Vagina (tissue), 2 donors: Measurements from ENCODE around the gene SIPA1L3. TPM values are rescaled to one million over a fixed set of nuclear protein-coding genes. Genes with fewer than 3 reads are reported as not detected.

ENCODE experiments used
- DNase-seq, 2 donors: peaks; one replicate each; pipeline ENCODE4 v3.0.0-alpha.2; 2017; ENCODE audit errors: extremely low spot score in 2 of 2
- H3K27ac ChIP-seq: fragments of 200-600 bp; sonication (generic); one replicate; pipeline ENCODE4 v1.5.1; 2019
- H3K27me3 ChIP-seq: fragments of 200-600 bp; sonication (generic); one replicate; pipeline ENCODE4 v1.5.1; 2019
- H3K36me3 ChIP-seq, 2 donors: fragments of 200-600 bp; sonication (generic); one replicate each; pipeline ENCODE4 v1.5.1; 2017 to 2019
- H3K4me1 ChIP-seq: fragments of 200-600 bp; sonication (generic); one replicate; pipeline ENCODE4 v1.5.1; 2019
- H3K4me3 ChIP-seq, 2 donors: fragments of 200-600 bp; sonication (generic); 1 replicate in 1 of 2; 2 replicates in 1 of 2; pipeline ENCODE4 v1.5.1; 2016 to 2019
- H3K9me3 ChIP-seq: fragments of 200-600 bp; sonication (generic); one replicate; pipeline ENCODE4 v1.5.1; 2019
- CTCF ChIP-seq, 3 experiments: fragments of 450-650 bp in 2 of 3; fragments of 200-600 bp in 1 of 3; sonication (generic) in 1 of 3; IDR thresholded peaks; one replicate each; pipeline ENCODE4 v1.5.1; 2017 to 2019; ENCODE audit warnings: antibody characterized with exemption in 3 of 3, mild to moderate bottlenecking in 2 of 3, moderate library complexity in 2 of 3
- POLR2A ChIP-seq, 2 donors: fragments of 450-650 bp; IDR thresholded peaks; one replicate each; pipeline ENCODE4 v1.6.1; 2017; ENCODE audit warnings: antibody characterized with exemption in 2 of 2, mild to moderate bottlenecking in 2 of 2, moderate library complexity in 2 of 2
- POLR2AphosphoS5 ChIP-seq, 2 donors: sonication (generic); formaldehyde crosslinking; IDR thresholded peaks; one replicate each; pipeline ENCODE4 v1.9.0; 2017; ENCODE audit warnings: antibody characterized with exemption in 2 of 2, mild to moderate bottlenecking in 2 of 2, low read depth in 1 of 2; ENCODE audit not compliant: insufficient read depth in 1 of 2
- intact Hi-C: fragments of 100-400 bp; cut with DNase I; formaldehyde crosslinking; loops from one replicate; pipeline ENCODE4 v1.15.1; 2023
- total RNA-seq: library from RNA; depleted of rRNA; stranded (reverse); fragments of >200 nt; gene quantifications from one replicate; pipeline ENCODE4 v1.2.3, GENCODE V29; 2016

Gene SIPA1L3
- total RNA-seq, 1 donor from 2014 or later: 13.0 TPM

DNA sequence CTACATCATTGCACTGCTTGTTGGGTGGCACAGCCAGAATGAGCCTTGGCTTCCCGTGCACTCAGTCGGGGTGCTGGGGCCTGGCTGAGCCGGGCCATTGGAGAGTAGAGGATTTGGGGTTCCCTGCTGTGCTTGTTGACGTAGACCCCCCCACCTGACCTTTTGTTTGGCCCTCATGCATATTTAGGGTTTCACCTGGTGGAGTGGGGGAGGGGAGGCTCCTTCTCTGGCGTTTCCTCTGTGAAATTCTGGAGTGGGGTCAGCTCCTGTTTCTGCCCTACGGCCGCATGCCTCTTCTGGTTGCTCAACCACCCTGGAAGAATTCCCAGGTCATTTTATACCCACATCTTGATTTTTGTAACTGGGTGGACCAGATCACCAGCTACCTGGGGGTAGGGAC lies 82.8 kb downstream of the SIPA1L3 start:
- no peak for DNase-seq
- Histone ChIP-seq H3K36me3 (no peaks in the 10 kb centered on the region), H3K9me3 (no peaks in the 10 kb centered on the region), H3K4me3 (no peak overlapping the region), H3K4me1 (peaks cover 30% of the 10 kb centered on the region), H3K27me3 (no peaks in the 10 kb centered on the region), H3K27ac (no peak overlapping the region)
- intact Hi-C loops: no loop called here
- no peak for TF ChIP-seq POLR2AphosphoS5 (IDR thresholded peaks at IDR 0.05; ENCODE audit: insufficient read depth in 1 of 2, low read depth in 1 of 2)
- TF ChIP-seq CTCF (IDR thresholded peaks at IDR 0.05): no peak
- TF ChIP-seq POLR2A (IDR thresholded peaks at IDR 0.05): no peak

GRCh38 chr19:37990362-37990761 lies 83.4 kb downstream of the SIPA1L3 start:
- no peak for DNase-seq
- Histone ChIP-seq H3K27me3 (no peaks in the 10 kb centered on the region), H3K4me1 (peaks cover 30% of the 10 kb centered on the region), H3K9me3 (no peaks in the 10 kb centered on the region), H3K27ac (no peak overlapping the region), H3K36me3 (no peaks in the 10 kb centered on the region), H3K4me3 (no peak overlapping the region)
- intact Hi-C loops: no loop called here
- TF ChIP-seq POLR2A (IDR thresholded peaks at IDR 0.05): no peak
- TF ChIP-seq POLR2AphosphoS5 (IDR thresholded peaks at IDR 0.05; ENCODE audit: insufficient read depth in 1 of 2, low read depth in 1 of 2): no peak
- no peak for TF ChIP-seq CTCF (IDR thresholded peaks at IDR 0.05)

DNA sequence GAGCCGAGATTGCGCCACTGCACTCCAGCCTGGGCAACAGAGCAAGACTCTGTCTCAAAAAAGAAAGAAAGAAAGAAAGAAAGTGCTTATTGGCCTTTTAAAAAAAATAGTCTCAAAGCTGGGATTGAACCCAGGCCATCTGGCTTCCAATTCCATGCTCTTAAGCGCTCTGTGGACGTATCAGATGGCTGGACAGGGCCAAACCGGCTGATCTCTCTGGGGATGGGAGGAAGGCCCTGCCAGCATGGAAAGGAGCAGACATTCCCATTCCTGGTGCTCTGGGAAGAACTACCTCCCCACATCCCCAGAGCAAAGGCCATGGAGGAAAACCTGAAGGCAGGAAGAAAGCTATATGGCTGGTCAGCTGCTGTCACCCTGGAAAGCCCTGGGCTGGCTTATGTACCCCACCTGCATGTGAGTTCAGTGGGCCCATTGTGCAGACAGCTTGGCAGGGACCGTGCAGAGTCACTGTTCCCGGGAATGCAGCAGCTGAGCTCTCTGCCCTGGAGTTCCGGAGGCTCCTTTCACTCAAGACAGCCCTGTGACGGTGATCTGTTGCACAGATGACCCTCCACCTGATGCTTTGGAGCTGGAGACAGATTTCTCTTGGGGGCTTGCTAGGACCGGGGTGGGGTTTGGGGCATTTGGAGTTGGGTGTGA lies 84.3 kb downstream of the SIPA1L3 start:
- H3K36me3 ChIP-seq: no peaks in the 10 kb centered on the region
- peaks cover 30% of the 10 kb centered on the region for H3K4me1 ChIP-seq
- no peaks in the 10 kb centered on the region for H3K9me3 ChIP-seq
- peak overlapping the region; percentile 24 for H3K27ac ChIP-seq
- intact Hi-C loops: no loop called here
- H3K27me3 ChIP-seq: no peaks in the 10 kb centered on the region
- DNase-seq: no peak
- TF ChIP-seq POLR2A (IDR thresholded peaks at IDR 0.05): no peak
- TF ChIP-seq POLR2AphosphoS5 (IDR thresholded peaks at IDR 0.05; ENCODE audit: insufficient read depth in 1 of 2, low read depth in 1 of 2): no peak
- no peak for TF ChIP-seq CTCF (IDR thresholded peaks at IDR 0.05)
- H3K4me3 ChIP-seq: no peak overlapping the region

- intact Hi-C loops: no loop called here
- H3K36me3 ChIP-seq: no peaks in the 10 kb centered on the region
- no peak for TF ChIP-seq POLR2AphosphoS5 (IDR thresholded peaks at IDR 0.05; ENCODE audit: insufficient read depth in 1 of 2, low read depth in 1 of 2)
- no peak for TF ChIP-seq CTCF (IDR thresholded peaks at IDR 0.05)
- TF ChIP-seq POLR2A (IDR thresholded peaks at IDR 0.05): no peak
- H3K27me3 ChIP-seq: no peaks in the 10 kb centered on the region
- peaks cover 30% of the 10 kb centered on the region for H3K4me1 ChIP-seq
- no peaks in the 10 kb centered on the region for H3K9me3 ChIP-seq
- H3K27ac ChIP-seq: peak overlapping the region; percentile 24
- H3K4me3 ChIP-seq: no peak overlapping the region
- no peak for DNase-seq
These were observed 84.8 kb downstream of the SIPA1L3 start for GRCh38 chr19:37991841-37992248.

- Histone ChIP-seq H3K36me3 (no peaks in the 10 kb centered on the region), H3K27me3 (no peaks in the 10 kb centered on the region), H3K4me3 (no peak overlapping the region), H3K27ac (no peak overlapping the region), H3K4me1 (peaks cover 29% of the 10 kb centered on the region), H3K9me3 (no peaks in the 10 kb centered on the region)
- intact Hi-C loops: no loop called here
- TF ChIP-seq POLR2AphosphoS5 (IDR thresholded peaks at IDR 0.05; ENCODE audit: insufficient read depth in 1 of 2, low read depth in 1 of 2) (no peak), POLR2A (IDR thresholded peaks at IDR 0.05) (no peak), CTCF (IDR thresholded peaks at IDR 0.05) (no peak)
- no peak for DNase-seq
These were observed 85.8 kb downstream of the SIPA1L3 start for GRCh38 chr19:37992761-37993160.
